ENCODE measurements around the gene LRRN4CL.

- no peak for TF ChIP-seq CTCF (conservative IDR thresholded peaks at IDR 0.05 in 1 of 2, IDR thresholded peaks at IDR 0.05 in 1 of 2; ENCODE audit: extremely low read depth in 1 of 2, insufficient read depth in 1 of 2, low read depth in 1 of 2, low read length in 2 of 2)
- no peak for TF ChIP-seq EZH2 (IDR thresholded peaks at IDR 0.05; ENCODE audit: borderline replicate concordance, low read length)
Measured at GRCh38 chr11:62725646-62726045, 36.3 kb upstream of the LRRN4CL start.
